HL-60 (cell line): ENCODE measurements around the gene URGCP.

ENCODE experiments used
- DNase-seq, 2 experiments: peaks; one replicate each; pipeline ENCODE4 v3.0.0-alpha.2; 2010 to 2020; ENCODE audit warnings: low read depth in 1 of 2, low spot score in 1 of 2
- H3K27ac ChIP-seq: fragments of 250-450 bp; sonication (Bioruptor Pico); replicated peaks from 2 replicates; pipeline ENCODE4 v1.5.1; 2020; ENCODE audit warnings: mild to moderate bottlenecking, moderate library complexity
- H3K27me3 ChIP-seq: fragments of 250-450 bp; sonication (Bioruptor Pico); 2 replicates; pipeline ENCODE4 v1.5.1; 2021; ENCODE audit warnings: mild to moderate bottlenecking, moderate library complexity; ENCODE audit not compliant: insufficient read depth, poor library complexity, severe bottlenecking
- H3K4me3 ChIP-seq: replicated peaks from 2 replicates; pipeline ENCODE4 v1.5.1; 2011; ENCODE audit warnings: mild to moderate bottlenecking, control low read depth, low read length; ENCODE audit not compliant: insufficient read depth
- CTCF ChIP-seq: IDR thresholded peaks from one replicate; pipeline ENCODE4 v1.5.1; 2011; ENCODE audit warnings: low read length, control low read depth, inconsistent platforms; ENCODE audit not compliant: insufficient read depth
- GABPA ChIP-seq: IDR thresholded peaks from 2 replicates; pipeline ENCODE4 v1.6.1; 2012; ENCODE audit warnings: low read depth
- POLR2AphosphoS5 ChIP-seq: IDR thresholded peaks from 2 replicates; pipeline ENCODE4 v1.6.1; 2012; ENCODE audit warnings: low read depth
- REST ChIP-seq: IDR thresholded peaks from 2 replicates; pipeline ENCODE4 v1.6.1; 2012; ENCODE audit warnings: low read depth; ENCODE audit not compliant: insufficient replicate concordance
- SPI1 ChIP-seq: IDR thresholded peaks from 2 replicates; pipeline ENCODE4 v1.6.1; 2012; ENCODE audit warnings: low read depth, mild to moderate bottlenecking, borderline replicate concordance

The URGCP gene

GRCh38 chr7:43921423-43921822 is 15.0 kb upstream of the URGCP start:
- no peak overlapping the region for H3K4me3 ChIP-seq
- no peak overlapping the region for H3K27ac ChIP-seq
- H3K27me3 ChIP-seq = no peaks in the 10 kb centered on the region
- TF ChIP-seq CTCF = no peak
- no peak for TF ChIP-seq GABPA
- TF ChIP-seq SPI1 = no peak
- no peak for TF ChIP-seq POLR2AphosphoS5
- TF ChIP-seq REST = no peak
- no peak for DNase-seq

- DNase-seq = no peak
- Histone ChIP-seq H3K4me3 (no peak overlapping the region), H3K27ac (no peak overlapping the region), H3K27me3 (no peaks in the 10 kb centered on the region)
- TF ChIP-seq SPI1 (no peak), POLR2AphosphoS5 (no peak), CTCF (no peak), REST (no peak), GABPA (no peak)
Measured at GRCh38 chr7:43915907-43916306, 9.5 kb upstream of the URGCP start.

- Histone ChIP-seq H3K4me3 (no peak overlapping the region), H3K27me3 (no peaks in the 10 kb centered on the region), H3K27ac (no peak overlapping the region)
- no peak for TF ChIP-seq GABPA
- TF ChIP-seq CTCF = no peak
- TF ChIP-seq REST = no peak
- no peak for TF ChIP-seq POLR2AphosphoS5
- TF ChIP-seq SPI1 = no peak
- DNase-seq = no peak
Measured at GRCh38 chr7:43914795-43915194, 8.4 kb upstream of the URGCP start.
